Erythroblast (primary cell): ENCODE results near the gene ARHGAP26.

Experiments
- DNase-seq, 2 experiments: peaks; one replicate each; lab custom pipeline; 2025; lab: John Stamatoyannopoulos, UW
- GATA1 ChIP-seq: IDR thresholded peaks from 2 replicates; pipeline ENCODE4 v1.6.1; 2011; ENCODE audit warnings: low read depth, mild to moderate bottlenecking, control low read depth, low read length, moderate library complexity
- POLR2A ChIP-seq: IDR thresholded peaks from 2 replicates; pipeline ENCODE4 v1.6.1; 2011; ENCODE audit warnings: mild to moderate bottlenecking, low read length

The ARHGAP26 gene

GRCh38 chr5:143231416-143231815 lies 461.2 kb downstream of the ARHGAP26 start:
- DNase-seq, result no peak
- no peak for TF ChIP-seq GATA1
- TF ChIP-seq POLR2A, result no peak

GRCh38 chr5:143231973-143232812 lies 462.0 kb downstream of the ARHGAP26 start:
- no peak for TF ChIP-seq GATA1
- no peak for TF ChIP-seq POLR2A
- no peak for DNase-seq

- no peak for DNase-seq
- no peak for TF ChIP-seq POLR2A
- no peak for TF ChIP-seq GATA1
Observed at GRCh38 chr5:143233031-143233430, 462.9 kb downstream of the ARHGAP26 start.

- TF ChIP-seq GATA1 (no peak), POLR2A (no peak)
- no peak for DNase-seq
Observed at GRCh38 chr5:143234162-143234842, 464.1 kb downstream of the ARHGAP26 start.

GRCh38 chr5:143235423-143235822 lies 465.2 kb downstream of the ARHGAP26 start:
- no peak for TF ChIP-seq POLR2A
- DNase-seq, result no peak

- DNase-seq, result no peak
- no peak for TF ChIP-seq POLR2A
- no peak for TF ChIP-seq GATA1
Observed at GRCh38 chr5:143236682-143237081, 466.5 kb downstream of the ARHGAP26 start.

GRCh38 chr5:143237664-143238063 lies 467.5 kb downstream of the ARHGAP26 start:
- TF ChIP-seq GATA1 (no peak), POLR2A (no peak)
- DNase-seq, result no peak

GRCh38 chr5:143238620-143239019 lies 468.4 kb downstream of the ARHGAP26 start:
- TF ChIP-seq POLR2A (no peak), GATA1 (no peak)
- DNase-seq, result no peak

GRCh38 chr5:143239882-143240518 lies 469.8 kb downstream of the ARHGAP26 start:
- TF ChIP-seq POLR2A (no peak), GATA1 (no peak)
- no peak for DNase-seq

GRCh38 chr5:143241892-143242291 lies 471.7 kb downstream of the ARHGAP26 start:
- DNase-seq, result no peak
- TF ChIP-seq GATA1, result no peak

GRCh38 chr5:143243103-143243502 lies 472.9 kb downstream of the ARHGAP26 start:
- no peak for TF ChIP-seq POLR2A
- no peak for TF ChIP-seq GATA1

GRCh38 chr5:143244000-143244736 lies 474.0 kb downstream of the ARHGAP26 start:
- no peak for DNase-seq
- TF ChIP-seq POLR2A (no peak), GATA1 (no peak)

More at GRCh38 chr5:143243103-143243502, 472.9 kb downstream of the ARHGAP26 start:
- DNase-seq, result no peak

- DNase-seq, result no peak
- TF ChIP-seq POLR2A (no peak), GATA1 (no peak)
Observed at GRCh38 chr5:143244990-143245389, 474.8 kb downstream of the ARHGAP26 start.
